ENCODE measurements around the gene PIEZO1. TPM values are rescaled to one million over a fixed set of nuclear protein-coding genes. Genes with fewer than 3 reads are reported as not detected.

The PIEZO1 gene
- total and polyA plus RNA-seq, 9 of the 15 experiments (the other 6 are each of a cell fraction or from before 2014, with no cell fraction given) = 3.6 to 432 (median 131) TPM

DNA sequence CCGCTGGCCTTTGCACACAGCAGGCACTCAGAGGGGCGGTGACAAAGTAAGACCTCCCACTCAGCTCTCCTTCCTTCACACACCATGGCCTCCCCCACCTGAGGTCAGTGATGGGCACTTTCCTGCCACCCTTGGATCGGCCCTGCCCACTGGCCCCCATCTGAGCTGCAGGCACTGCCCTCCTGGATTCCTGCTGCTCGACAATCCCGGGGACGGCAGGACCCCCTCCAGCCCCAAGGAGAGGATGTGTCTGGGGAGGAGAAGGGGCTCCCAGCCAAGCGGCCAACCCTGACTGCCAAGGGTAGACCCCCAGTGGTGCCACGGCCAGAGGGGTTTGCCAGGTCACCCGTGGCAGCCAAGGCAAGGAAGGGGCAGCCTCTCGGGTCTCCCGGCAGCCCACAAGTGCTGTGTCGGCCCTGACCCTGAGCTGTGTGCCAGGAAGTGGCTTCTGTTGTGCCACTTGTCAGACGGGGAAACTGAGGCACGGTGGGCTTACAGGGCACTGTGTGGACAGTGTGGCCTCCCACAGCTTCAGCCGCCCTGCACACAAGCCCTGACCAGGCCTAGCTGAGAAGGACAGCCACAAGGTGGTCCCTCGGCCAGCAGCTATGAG, 22.7 kb downstream of the PIEZO1 start:
- H3K79me2 ChIP-seq (ENCODE audit: control insufficient read depth, insufficient read depth, low read length) = peaks cover 100% of the 10 kb centered on the region
- no peak for ATAC-seq

More for the DNA sequence above, 22.7 kb downstream of the PIEZO1 start:
- Histone ChIP-seq H3K9me3 (replicated peaks; ENCODE audit: control insufficient read depth, insufficient read depth, low read depth, low read length) (no peaks in the 10 kb centered on the region), H3K36me3 (ENCODE audit: control insufficient read depth, insufficient read depth, low read length) (peaks cover 95% of the 10 kb centered on the region), H3K9ac (ENCODE audit: insufficient read depth in 1 of 2, low read depth in 2 of 2, low read length in 2 of 2) (peak overlapping the region in 1 of 2 experiments; percentile 65; a peak in 2 of 4 replicates), H3K4me1 (replicated peaks in 1 of 2; ENCODE audit: control insufficient read depth in 2 of 2, insufficient read depth in 2 of 2, low read length in 2 of 2) (peaks cover 26 to 96% of the 10 kb centered on the region in 2 experiments), H3K27ac (ENCODE audit: extremely low read depth, low read depth, low read length) (no peak overlapping the region), H3K4me2 (ENCODE audit: insufficient read depth, low read length) (no peak overlapping the region), H3K9me1 (ENCODE audit: control insufficient read depth, insufficient read depth, low read length) (peaks cover 39% of the 10 kb centered on the region), H2AFZ (ENCODE audit: low read depth, low read length) (no peak overlapping the region), H3K27me3 (ENCODE audit: control insufficient read depth in 2 of 2, insufficient read depth in 2 of 2, low read length in 2 of 2) (no peaks in the 10 kb centered on the region), H4K20me1 (replicated peaks; ENCODE audit: control insufficient read depth, insufficient read depth, low read length) (peaks cover 84% of the 10 kb centered on the region), H3K4me3 (no peak overlapping the region)
- no peak for DNase-seq (ENCODE audit: extremely low read depth in 1 of 4, low spot score in 3 of 4)
- WGBS (ENCODE audit: insufficient coverage, low coverage, missing lambda C conversion rate) = 84% methylated on average over 12 of the region's 16 CpGs
- no peak for FAIRE-seq
- ChIA-PET POLR2A (interaction anchor here (0.5 to 5.6 kb wide), 10 partner anchors 8 to 98 kb away, joined by 3 to 26 read pairs (median 4); no protein-coding TSS in a partner anchor), CTCF (ENCODE audit: low intra/inter-chr PET ratio) (no interaction called here)
- no TSS peak for BruUV-seq (replicated peaks)
- TF ChIP-seq POLR2G (IDR thresholded peaks at IDR 0.05; ENCODE audit: low read depth, low read length) (peak; percentile 60; the same call in 1 of the 2 replicates), MAFK (IDR thresholded peaks at IDR 0.05; ENCODE audit: low read length) (no peak), MAZ (CRISPR knock-in tag; conservative IDR thresholded peaks at IDR 0.05 in 1 of 2, IDR thresholded peaks at IDR 0.05 in 1 of 2) (no peak), HMG20A (CRISPR knock-in tag; conservative IDR thresholded peaks at IDR 0.05) (no peak), SUPT5H (IDR thresholded peaks at IDR 0.05) (0 out of 2 replicates have a peak, but pooled peaks have one; percentile 20), DPF2 (IDR thresholded peaks at IDR 0.05) (no peak), PHB2 (IDR thresholded peaks at IDR 0.05; ENCODE audit: low read depth) (no peak), TSC22D4 (tag; IDR thresholded peaks at IDR 0.05) (no peak), BCOR (IDR thresholded peaks at IDR 0.05) (peak; percentile 55; the same call in 1 of the 2 replicates)
- TF ChIP-seq, protein P1, sequence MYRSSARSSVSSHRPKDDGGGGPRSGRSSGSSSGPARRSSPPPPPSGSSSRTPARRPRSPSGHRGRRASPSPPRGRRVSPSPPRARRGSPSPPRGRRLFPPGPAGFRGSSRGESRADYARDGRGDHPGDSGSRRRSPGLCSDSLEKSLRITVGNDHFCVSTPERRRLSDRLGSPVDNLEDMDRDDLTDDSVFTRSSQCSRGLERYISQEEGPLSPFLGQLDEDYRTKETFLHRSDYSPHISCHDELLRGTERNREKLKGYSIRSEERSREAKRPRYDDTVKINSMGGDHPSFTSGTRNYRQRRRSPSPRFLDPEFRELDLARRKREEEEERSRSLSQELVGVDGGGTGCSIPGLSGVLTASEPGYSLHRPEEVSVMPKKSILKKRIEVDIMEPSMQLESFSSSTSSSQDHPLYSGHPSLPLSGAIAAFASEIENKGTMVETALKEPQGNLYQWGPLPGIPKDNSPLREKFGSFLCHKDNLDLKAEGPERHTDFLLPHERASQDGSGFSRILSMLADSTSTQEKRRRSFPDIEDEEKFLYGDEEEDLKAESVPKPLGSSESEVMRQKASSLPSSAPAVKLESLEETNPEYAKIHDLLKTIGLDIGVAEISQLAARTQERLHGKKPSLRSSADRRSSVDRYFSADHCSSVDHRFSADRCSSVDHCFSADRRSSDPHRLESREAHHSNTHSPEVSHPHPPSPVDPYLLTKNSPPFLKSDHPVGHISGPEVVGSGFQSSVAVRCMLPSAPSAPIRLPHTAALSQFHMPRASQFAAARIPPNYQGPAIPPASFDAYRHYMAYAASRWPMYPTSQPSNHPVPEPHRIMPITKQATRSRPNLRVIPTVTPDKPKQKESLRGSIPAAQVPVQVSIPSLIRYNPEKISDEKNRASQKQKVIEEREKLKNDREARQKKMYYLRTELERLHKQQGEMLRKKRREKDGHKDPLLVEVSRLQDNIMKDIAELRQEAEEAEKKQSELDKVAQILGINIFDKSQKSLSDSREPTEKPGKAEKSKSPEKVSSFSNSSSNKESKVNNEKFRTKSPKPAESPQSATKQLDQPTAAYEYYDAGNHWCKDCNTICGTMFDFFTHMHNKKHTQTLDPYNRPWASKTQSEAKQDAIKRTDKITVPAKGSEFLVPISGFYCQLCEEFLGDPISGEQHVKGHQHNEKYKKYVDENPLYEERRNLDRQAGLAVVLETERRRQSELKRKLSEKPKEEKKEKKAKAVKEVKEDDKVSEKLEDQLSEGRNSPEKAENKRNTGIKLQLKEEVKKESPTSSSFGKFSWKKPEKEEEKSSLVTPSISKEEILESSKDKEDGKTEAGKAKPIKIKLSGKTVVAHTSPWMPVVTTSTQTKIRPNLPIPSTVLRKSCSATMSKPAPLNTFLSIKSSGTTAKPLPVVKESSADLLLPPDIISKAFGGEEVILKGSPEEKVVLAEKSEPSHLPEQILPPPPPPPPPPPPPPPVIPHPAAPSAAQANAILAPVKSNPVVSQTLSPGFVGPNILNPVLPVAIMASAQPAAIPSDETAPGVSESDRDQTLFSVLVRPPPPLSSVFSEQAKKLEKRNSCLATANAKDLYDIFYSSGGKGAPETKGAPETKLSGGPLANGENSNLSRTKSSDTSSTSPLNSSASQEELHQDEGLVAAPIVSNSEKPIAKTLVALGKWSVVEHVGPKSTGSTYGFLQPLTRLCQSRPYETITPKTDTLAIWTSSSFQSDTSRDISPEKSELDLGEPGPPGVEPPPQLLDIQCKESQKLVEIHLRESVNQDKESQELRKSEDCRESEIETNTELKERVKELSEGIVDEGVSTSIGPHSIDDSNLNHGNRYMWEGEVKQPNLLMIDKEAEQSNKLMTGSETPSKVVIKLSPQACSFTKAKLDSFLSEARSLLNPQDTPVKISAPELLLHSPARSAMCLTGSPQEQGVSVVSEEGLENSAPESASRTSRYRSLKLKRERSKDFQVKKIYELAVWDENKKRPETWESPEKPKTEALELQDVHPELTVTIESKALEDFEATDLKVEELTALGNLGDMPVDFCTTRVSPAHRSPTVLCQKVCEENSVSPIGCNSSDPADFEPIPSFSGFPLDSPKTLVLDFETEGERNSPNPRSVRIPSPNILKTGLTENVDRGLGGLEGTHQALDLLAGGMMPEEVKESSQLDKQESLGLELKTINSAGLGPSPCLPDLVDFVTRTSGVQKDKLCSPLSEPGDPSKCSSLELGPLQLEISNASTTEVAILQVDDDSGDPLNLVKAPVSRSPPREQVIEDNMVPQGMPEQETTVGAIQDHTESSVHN (IDR thresholded peaks at IDR 0.05; ENCODE audit: borderline replicate concordance in 1 of 2, low read depth in 1 of 2) = no peak
- TF ChIP-seq, protein P2, sequence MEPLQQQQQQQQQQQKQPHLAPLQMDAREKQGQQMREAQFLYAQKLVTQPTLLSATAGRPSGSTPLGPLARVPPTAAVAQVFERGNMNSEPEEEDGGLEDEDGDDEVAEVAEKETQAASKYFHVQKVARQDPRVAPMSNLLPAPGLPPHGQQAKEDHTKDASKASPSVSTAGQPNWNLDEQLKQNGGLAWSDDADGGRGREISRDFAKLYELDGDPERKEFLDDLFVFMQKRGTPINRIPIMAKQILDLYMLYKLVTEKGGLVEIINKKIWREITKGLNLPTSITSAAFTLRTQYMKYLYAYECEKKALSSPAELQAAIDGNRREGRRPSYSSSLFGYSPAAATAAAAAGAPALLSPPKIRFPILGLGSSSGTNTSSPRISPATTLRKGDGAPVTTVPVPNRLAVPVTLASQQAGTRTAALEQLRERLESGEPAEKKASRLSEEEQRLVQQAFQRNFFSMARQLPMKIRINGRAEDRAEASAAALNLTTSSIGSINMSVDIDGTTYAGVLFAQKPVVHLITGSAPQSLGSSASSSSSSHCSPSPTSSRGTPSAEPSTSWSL (CRISPR knock-in tag; IDR thresholded peaks at IDR 0.05; ENCODE audit: borderline replicate concordance) = no peak
- in situ Hi-C loops (cut with MboI) (no loop called here), intact Hi-C loops (cut with micrococcal nuclease) (no loop called here)
